Thoracic aorta endothelial cell (primary cell): ENCODE results near the gene TPM4. TPM values are rescaled to one million over a fixed set of nuclear protein-coding genes. Genes with fewer than 3 reads are reported as not detected.

Experiments used
- total RNA-seq: library from RNA; depleted of rRNA; stranded (reverse); fragments of >200 nt; gene quantifications from 2 replicates; pipeline ENCODE4 v1.2.3, GENCODE V29; 2012

TPM4 gene
- 1,122 and 1,176 TPM in 2 replicates for total RNA-seq

DNA sequence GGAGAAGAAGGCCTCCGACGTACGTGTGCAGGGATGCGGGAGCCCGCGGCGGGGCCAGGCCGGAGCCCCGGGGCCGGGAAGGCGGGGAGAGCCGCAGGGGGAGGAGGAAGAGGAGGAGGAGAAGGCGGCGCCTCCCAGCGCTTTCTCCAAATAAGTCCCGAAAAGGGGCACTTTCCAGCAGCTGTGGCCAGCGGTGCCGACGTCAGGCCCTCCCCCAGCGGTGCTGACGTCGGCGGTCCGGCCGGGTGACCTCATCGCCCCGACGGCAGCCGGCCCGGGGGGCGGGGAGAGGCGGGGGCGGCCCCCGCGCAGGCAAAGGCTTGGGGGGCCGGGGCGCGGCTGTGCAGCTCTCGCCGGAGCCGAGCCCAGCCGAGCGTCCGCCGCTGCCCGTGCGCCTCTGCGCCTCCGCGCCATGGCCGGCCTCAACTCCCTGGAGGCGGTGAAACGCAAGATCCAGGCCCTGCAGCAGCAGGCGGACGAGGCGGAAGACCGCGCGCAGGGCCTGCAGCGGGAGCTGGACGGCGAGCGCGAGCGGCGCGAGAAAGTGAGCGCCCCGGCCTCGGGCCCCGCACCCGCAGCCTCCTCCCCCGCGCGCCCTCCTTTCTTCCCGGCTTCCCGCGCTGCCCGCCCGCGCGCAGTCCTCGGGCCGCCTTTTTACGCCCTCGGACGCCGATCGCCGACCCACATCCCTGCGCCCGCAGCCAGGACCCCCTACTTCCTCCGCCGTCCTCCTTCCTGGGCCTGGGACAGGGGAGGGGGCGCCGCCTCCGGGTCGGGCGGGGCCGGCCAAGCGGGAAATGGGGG is at the start of gene TPM4:
Gene TPM4 (plus strand): TSS at position 342 of the 804 bp plus-strand sequence. CDS start 71 bp downstream, at position 413.

DNA sequence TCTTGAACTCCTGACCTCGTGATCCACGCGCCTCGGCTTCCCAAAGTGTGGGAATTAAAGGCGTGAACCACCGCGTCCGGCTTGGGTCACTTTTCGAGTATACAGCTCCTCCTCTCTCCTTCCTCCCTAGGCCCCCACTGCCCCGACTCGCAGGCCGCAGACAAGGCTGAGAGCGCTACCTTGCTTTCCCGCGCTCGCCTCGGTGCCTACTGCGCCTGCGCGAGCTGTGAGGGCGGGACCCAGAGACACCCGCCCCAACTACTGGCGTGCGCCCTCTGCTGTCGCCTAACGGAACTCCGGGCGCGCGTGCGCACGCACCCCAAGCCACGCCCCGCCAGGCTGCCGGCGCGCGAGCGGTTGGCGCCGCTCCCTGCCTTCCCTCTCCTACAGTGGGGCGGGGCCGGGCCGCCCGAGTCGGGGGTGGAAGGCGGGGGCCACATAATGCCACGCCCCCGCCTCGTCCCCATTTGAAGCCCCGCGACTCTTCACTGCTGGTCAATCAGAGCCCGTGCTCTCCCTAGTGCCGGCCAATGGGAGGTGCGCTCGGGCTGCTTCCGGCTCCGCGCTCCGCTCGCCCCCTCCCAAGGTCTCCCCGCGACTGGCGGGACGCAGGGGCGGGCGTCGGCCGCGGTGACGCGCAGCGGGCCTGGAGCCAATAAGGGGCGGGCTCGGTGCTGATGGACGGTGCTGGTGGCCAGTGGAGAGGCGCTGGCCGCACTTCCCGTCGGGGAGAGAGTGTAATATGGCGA is 35.0 kb downstream of the TPM4 start, which contains the start of gene RAB8A:
Gene RAB8A (plus strand): TSS at position 730 of the 749 bp plus-strand sequence. CDS start 13 bp downstream, at position 743.

DNA sequence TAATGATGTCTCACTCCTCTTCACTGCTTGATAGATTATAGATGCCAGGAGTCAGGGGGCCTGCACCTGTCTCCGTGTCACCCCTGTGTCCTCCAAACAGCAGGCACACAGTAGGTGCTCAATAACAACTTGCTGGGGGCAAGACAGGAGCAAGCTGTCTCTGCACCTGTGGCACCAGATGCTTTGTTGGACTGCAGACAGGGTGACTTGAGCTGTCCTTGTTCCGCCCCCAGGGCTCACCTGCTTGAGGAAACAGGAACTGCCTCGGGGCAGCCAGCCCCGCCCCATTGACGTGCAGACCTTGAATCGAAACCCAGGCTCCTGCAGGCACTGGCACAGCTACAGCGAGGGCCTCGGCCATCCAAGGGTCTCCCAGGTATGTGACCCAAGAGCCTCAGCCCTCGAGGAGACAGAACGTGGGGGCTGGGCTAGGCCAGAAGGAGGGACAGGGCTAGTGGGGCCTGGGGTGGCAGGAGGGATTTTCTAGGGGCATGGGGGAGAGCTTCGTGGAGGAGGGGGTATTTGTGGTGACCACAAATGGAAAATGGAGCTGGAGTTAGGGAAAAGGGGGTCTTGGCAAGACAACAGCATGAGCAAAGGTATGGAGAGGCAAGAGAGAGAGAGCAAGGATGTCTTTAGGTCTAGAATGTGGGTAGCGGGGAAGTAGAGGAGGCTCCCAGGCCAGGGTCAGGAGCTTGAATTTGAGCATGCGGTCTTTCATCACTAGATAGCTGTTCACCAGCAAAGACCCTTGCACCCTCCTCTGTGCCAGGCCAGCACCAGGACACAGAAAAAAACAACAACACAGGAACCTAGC is 67.3 kb downstream of the TPM4 start, which contains the start of gene HSH2D:
Gene HSH2D (plus strand): TSS at position 287 of the 817 bp plus-strand sequence. CDS start 5,066 bp downstream, outside the sequence.

Other genes starting within 250 kb of the TPM4 start
- gene CYP4F2, start 178.4 kb upstream of the TPM4 start, total RNA-seq = not detected in 2 replicates
- gene CYP4F11, start 142.0 kb upstream of the TPM4 start, total RNA-seq = not detected in 2 replicates
- not detected in 2 replicates for gene OR10H4, start 127.5 kb upstream of the TPM4 start, total RNA-seq
- gene RAB8A, start 35.4 kb downstream of the TPM4 start, total RNA-seq = 77.3 and 94.0 TPM in 2 replicates
- gene HSH2D, start 67.2 kb downstream of the TPM4 start, total RNA-seq = not detected in 2 replicates
- gene CIB3, start 97.0 kb downstream of the TPM4 start, total RNA-seq = not detected in 2 replicates
- gene FAM32A, start 108.9 kb downstream of the TPM4 start, total RNA-seq = 101 and 104 TPM in 2 replicates
- gene AP1M1, start 121.4 kb downstream of the TPM4 start, total RNA-seq = 59.3 and 79.6 TPM in 2 replicates
- 8.0 and 8.3 TPM in 2 replicates for gene KLF2, start 248.3 kb downstream of the TPM4 start, total RNA-seq